HG03521 (cell line): ENCODE measurements around the gene RPN1.
"Not testable (repeated sequence)": the region's sequence is repeated elsewhere in the genome, so short reads cannot be mapped to it uniquely, and the experiment has no call there.

Source experiments
- ATAC-seq: cut with Tn5 transposase; IDR thresholded peaks from one replicate; pipeline ENCODE4 v1.9.1; 2021; ENCODE audit warnings: mild to moderate bottlenecking, moderate library complexity; ENCODE audit not compliant: unreplicated experiment

Gene RPN1

DNA sequence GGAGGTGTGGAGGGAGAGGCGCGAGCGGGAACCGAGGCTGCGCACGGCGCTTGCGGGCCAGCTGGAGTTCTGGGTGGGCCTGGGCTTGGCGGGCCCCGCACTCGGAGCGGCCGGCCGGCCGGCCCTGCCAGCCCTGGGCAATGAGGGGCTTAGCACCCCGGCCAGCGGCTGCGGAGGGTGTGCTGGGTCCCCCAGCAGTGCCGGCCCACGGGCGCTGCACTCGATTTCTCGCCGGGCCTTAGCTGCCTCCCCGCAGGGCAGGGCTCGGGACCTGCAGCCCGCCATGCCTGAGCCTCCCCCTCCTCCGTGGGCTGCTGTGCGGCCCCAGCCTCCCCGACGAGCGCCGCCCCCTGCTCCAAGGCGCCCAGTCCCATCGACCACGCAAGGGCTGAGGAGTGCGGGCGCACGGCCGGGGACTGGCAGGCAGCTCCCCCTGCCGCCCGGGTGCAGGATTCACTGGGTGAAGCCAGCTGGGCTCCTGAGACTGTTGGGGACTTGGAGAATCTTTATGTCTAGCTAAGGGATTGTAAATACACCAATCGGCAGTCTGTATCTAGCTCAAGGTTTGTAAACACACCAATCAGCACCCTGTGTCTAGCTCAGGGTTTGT, 2.9 kb upstream of the RPN1 start:
- ATAC-seq, result not testable (repeated sequence)

DNA sequence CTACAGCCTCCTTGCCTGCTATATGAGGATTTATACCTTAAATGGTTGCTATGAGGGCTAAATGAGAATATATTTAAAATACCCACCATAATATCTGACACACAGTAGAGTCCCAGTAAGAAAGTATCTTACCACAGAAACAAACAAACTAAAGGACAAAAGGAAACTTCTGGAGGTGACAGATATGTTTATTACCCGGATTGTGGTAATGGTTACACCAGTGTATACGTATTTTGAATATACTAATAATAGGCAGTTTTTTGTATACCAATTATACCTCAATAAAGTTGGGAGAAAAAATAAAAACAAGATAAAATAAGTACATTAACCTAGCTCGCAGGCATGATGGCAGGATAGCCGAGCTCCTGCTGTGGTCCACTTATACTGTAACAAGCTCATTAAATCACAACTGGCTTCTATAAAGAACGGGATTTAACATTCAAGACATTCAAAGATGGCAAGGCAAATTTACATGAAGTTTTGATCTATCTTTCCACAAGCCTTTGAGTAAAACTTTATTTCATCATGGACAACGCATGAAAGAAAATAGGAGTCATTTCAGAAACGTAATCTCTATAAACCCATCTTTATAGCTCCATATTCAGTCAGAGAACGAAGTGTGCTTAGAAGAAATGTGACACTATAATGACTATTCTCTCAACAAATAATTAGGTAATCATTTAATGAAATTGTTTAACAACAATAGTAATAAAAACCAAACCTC, 1.5 kb downstream of the RPN1 start:
- ATAC-seq, result no peak

DNA sequence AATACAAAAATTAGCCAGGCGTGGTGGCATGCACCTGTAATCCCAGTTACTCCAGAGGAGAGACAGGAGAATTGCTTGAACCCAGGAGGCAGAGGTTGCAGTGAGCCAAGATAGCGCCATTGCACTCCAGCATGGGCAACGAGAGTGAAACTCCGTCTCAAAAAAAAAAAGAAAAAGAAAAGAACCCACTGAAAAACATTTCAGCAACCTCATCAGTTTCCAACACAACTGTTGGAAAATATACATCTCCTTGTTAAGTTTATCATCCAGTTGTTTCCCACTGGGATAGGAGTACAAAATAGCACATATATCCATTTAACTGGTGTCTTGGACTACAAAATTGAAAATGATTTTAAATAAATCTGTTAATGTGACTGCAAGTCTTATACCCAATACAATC, 2.2 kb downstream of the RPN1 start:
- no peak for ATAC-seq

DNA sequence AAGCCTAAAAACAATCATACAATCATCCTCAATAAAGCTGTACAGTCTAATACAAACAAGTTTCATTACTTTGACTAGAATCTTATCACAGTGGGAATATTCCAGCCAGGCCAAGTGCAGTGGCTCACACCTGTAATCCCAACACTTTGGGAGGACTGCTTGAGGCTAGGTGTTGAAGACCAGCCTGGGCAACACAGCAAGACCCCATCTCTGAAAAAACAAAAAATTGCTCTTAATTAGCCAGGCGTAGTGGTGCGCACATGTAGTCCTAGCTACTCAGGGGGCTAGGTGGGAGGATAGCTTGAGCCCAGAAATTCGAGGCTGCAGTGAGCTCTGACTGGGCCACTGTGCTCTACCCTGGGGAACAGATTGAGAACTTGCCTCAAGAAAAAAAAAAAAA, 3.3 kb downstream of the RPN1 start:
- no peak for ATAC-seq

DNA sequence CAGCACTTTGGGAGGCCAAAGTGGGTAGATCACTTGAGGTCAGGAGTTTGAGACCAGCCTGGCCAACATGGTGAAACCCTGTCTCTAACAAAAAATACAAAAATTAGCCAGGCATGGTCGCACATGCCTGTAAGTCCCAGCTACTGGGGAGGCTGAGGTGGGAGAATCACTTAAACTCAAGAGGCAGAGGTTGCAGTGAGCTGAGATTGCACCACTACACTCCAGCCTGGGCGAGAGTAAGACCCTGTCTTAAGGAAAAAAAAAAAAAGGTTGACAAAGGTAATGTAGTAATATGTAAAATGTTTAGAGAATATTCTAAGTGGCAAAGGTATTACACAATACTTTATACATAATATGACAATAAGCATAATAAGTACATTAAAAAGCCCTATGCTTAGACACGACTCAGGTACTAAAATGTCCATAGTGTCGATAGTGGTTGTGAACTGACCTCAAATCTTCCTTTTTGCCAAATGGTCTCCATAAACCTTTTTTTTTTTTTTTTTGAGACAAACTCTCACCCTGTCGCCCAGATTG, 16.5 kb downstream of the RPN1 start:
- ATAC-seq, result no peak

DNA sequence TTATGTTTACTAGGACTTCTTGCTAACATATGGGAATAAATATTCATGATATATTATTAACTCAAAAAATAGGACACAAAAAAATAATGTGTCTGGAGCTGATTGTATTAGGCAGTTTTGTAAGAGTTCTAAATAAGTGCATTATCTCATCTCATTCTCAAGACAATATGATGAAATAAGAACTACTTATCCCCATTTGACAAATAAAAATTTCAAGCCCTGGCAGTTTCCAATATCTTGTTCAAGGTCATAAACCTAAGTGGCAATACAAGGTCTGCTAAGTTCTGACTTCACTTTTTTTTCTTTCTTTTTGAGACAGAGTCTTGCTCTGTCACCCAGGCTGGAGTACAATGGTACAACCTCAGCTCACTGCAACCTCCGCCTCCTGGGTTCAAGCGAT, 18.3 kb downstream of the RPN1 start:
- ATAC-seq, result no peak

DNA sequence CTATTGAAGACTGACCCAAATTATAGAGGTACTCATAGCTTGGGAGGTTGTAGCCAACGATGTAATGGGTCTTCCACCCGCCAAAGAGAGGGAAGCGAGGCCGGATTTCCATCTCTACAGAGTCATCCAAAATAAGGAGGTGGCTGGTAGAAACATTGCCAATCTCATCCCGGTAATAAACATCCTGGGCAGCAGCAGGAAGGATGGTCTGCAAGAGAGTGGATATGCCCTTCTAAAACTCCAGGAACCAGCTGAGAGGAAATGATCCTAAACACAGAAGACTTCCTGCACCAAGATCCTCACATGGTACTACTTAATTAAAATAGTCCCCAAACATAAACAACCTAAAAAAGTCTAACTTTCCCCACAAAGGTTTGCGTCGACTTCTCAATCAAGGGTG, 20.7 kb downstream of the RPN1 start:
- ATAC-seq, result no peak

DNA sequence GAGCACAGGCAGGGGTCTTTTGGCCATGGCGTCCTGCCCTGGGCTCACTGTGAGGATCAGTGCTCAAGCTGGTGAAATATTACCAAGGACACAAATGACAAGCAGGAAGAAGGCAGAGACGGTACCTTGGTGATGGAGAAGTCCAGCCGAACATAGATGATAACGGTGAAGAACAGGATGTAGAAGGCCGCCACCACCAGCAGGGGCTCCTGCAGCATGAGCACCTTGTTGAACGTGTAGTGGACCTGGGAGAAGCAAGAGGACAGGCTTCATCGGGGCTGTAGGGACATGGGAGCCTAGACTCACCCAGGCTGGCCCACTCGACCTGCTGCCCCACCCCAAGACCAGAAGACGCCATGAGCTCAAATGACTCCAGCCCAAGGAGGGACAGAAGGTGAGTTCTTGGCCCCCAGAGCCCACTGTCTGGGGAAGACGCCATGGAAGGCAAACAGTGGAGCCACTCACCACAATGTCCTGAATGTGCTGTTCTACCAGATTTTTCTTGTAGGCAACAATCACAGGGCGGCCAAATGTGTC, 25.1 kb downstream of the RPN1 start:
- ATAC-seq, result no peak

DNA sequence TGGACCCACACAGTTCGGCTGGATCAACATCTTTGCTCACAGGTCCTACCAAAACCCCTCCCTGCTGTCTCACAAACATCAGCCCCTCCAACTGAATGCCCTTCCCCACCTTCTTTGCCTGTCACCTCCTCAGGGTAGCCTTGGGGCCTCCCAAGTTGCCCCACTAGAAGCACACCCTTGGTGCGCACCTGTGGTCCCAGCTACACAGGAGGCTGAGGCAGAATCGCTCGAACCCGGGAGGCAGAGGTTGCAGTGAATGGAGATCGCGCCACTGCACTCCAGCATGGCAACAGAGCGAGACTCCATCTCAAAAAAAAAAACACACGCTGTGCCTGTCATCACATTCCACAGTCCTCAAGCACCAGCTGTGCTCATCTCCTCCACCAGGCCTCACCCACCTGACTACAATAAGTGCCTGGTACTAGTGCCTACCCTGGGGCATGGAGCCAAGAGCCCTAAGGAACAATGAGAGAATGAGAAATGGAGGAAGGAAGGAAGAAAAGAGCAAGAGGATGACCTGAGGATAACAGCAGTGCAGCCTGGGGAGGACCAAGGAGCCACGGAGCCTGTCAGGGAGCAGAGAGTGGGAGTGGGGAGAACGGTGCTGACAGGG, 26.0 kb downstream of the RPN1 start:
- ATAC-seq, result no peak

DNA sequence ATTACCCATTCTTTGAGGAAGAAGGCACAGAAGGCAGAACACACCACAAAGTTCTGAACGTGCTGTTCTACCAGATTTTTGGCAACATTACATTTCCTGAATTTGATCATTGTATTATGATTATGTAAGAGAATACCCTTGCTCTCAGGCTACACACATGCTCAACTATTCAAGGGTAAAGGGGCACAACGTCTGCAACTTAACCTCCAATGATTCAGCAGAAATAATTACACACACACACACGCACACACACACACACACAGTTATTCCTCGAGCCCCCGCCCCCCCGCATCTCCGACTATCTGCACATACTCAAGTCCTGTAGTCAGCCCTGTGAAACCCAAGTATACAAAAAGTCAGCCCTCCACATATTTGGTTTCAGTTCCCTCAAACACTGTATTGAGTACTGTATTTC, 26.8 kb downstream of the RPN1 start:
- ATAC-seq, result no peak

DNA sequence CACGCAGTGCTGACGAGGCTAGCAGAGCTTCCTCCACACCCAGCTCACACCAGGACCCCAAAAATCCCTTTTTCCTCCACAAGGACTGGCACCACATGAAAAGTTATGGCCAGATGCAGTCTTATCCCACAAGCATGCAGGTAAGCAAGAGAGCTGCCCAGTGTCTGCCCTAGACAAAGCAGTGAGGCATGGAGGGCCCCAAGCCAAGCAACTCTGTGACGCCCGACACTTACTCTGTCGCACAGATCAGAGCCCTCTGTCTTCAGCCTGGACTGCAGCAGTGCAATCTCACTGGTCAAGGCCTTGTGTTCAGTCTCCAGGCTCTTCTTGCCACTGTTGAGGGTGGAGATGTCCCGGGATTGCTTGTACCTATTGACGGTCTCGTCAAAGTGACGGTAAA, 28.7 kb downstream of the RPN1 start:
- no peak for ATAC-seq

DNA sequence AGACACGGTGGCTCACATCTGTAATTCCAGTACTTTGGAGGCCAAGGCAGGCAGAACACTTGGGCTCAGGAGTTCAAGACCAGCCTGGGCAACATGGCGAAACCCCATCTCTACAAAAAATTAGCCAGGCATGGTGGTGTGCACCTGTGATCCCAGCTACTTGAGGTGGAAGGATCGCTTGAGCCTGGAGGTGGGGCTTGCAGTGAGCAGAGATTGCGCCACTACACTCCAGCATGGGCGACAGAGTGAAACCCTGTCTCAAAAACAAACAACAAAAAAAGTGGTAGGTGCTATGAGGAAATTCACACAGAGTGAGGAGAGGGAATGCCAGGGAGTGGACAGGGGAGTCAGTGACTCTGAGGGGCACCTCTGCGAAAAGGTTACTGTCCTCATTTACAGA, 29.4 kb downstream of the RPN1 start:
- ATAC-seq, result no peak

DNA sequence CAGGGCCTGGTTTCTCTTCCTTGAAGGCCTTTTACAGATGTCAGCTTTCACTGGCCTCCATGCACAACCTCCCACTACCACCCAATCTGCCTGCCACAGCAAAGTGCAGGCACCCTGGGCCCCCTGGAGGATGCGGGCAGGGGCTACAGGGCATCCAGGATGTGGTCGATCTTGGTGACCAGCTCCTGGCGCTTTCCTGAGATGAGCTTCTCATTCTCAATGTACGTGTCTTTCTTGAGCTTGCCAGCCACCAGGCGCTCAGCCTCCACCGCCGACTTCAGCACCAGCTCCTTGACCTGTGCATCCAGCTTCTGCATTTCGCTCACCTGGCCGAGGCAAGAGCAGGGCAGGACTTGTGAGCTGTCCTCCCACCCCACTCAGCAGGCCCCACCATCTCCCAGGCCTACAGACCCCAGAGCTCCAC, 30.3 kb downstream of the RPN1 start:
- ATAC-seq, result no peak

DNA sequence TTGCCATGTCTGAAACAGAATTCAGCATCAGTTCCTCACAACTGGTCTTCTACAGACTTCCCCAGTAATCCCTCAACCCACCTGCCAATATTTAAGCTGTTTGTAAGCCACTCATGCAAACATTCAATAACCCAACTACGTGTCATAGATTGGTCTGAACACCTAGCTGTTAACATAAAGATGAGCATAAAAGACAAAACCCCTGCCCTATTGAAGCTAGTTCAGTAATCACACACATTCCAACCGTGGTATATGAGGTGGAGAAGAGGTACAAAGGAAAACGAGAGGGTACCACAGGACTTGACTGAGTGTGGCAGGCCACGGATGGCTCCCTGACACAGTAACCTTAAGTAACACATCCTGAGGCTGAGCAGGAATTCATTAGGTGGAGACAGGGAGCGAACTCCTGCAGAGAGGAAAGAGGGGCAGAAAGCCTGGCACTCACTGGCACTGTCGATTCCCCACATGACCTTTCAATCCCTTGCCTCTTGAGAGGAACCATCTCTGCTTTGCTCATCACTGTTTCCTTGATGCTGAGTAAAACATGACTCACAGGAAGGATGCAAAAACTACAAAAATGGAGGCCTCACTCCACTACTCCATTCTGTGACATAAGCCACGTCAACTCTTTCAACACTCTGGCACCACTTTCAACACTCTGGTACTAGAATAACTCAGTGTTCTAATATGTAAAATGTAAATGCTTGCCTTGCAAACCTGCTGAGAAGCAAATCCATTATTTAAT, 31.3 kb downstream of the RPN1 start:
- ATAC-seq, result no peak

DNA sequence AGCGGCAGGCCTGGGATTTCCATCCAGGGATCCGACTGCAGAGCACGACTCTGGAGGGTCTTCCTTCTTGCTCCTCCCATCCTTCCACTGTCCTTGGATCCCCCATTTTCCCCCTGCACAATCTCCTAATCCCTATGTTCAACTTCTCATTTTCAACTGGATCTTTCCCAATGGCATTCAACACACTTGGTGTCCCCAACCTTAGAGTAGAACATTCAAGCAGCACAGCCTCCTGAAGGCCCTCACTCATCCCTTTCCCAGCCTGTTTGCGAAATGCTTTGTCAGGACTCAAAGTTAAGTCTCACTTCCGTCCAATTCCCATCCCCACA, 32.3 kb downstream of the RPN1 start:
- no peak for ATAC-seq

DNA sequence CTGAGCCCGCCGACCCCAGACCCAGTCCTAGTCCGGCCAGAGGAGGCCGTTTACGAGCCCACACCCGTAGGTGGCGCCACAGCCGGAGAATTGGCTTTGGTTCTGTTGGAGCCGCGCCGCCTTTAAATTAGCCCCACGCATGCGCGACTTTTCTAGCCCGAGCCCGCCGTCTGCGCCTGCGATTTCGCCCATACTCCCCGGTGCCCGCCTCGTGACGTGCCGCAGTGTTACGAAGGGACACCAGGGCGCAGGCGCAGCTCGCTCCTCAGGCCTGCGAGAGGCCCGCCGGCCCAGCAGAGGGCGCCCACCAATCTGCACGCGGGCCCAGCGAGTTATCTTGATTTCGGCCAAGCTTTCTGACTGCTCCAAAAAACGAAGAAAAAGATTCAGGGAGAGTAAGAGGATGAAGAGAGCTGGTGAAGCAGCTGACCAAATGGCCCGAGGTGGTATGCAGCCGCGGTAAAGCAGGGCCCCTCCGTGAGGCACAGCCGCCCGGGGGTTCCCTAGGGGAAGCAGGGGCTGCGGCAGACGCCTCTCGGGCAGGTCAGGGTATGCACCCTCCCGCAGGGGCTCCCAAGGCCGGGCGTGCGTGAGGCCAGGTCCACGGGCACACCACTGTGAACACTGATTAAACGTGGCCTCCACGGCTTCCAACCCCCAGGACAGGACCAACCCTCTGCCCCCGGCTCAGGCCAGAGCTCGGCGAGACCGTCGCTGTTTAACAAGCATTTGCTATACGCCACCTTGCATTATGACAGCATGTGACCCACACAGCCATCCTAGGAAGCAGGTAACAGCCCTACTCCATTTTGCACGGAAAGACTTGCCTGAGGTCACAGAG, 32.8 kb downstream of the RPN1 start:
- ATAC-seq, result peak; percentile 90

DNA sequence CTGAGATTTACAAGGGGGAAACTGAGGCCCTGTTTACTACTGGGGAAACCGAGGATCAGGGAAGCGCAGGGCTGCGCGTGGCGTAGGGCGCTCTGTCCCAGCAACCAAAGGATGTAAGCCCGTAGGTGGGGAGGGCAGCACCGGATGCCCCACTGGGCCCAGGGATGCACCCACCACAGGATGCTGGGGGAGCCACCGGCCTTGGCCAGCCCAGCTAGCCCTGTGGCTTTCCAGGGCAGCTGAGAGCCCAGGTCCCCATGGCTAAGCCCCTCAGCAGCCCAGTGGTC, 33.4 kb downstream of the RPN1 start:
- no peak for ATAC-seq

DNA sequence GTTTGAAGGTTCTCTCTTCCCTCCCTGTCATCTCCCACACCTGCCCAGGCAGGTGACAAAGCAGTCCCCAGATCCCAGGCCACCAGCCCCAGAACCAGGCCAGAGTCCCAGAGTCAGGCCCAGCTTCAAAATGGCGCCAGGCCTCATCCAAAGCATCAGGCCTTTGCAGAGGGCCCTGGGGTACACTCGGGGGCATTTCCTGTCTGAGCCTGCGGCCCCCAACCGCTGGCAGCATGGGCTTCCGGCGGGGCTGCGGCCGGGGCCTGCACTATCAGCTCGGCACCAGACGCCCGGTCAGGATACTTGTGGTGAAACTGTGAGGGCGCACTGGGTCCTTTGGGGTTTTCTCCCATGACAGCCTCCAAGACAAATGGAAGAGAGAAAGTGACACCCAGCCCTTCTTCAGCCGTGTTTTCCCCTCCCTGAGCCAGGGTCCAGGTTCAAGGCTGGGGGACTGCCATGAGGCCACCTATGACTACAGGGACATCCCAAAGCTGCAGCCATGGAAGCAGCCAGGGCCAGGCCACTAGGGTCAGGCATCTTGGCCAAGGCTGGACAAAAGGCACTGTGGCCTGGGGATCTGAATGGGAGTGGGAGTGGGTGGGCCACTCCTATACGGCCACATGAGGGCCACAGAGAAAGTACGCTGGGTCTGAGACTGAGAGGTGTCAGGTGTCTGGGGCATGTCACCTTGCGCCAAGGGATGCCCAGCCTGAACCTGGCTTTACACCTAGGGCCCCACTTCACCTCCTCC, 33.9 kb downstream of the RPN1 start:
- no peak for ATAC-seq

DNA sequence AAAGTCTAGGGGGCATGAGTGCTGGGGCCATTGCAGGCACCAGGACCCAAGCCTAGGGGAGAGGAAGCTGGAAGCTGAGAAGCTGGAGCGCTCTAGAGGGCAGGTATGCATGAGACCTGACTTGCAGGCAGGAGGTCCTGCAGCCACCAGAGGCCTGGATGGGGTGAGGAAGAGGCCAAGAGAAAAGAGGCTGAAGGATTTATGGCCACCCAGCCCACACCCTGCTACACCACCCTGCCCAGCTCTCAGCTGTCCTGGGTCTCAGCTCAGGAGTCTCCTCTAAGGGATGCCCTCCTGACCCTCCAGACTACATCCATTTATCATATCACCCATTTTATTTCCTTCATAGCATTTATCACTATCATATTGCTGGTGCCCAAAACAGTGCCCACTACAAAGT, 36.5 kb downstream of the RPN1 start:
- ATAC-seq, result no peak
